K562 (cell line): ENCODE data around the gene TMEM131L. TPM values are rescaled to one million over a fixed set of nuclear protein-coding genes. Genes with fewer than 3 reads are reported as not detected.

ENCODE experiments used
- ATAC-seq: fragments of 200-7000 bp; cut with Tn5 transposase; 3 replicates; pipeline ENCODE4 v1.9.1; 2020; ENCODE audit warnings: moderate library complexity
- BruUV-seq: library from RNA; stranded (reverse); fragments of 400-500 nt; replicated peaks from 2 replicates; lab custom pipeline; 2021; lab: Mats Ljungman, UMichigan
- CTCF ChIA-PET: fragments of 300-600 bp; formaldehyde crosslinking; extraction: SDS; loops from one replicate; lab custom pipeline; 2021; ENCODE audit warnings: low intra/inter-chr PET ratio; lab: Yijun Ruan, JAX
- POLR2A ChIA-PET: fragments of 300-600, 350-650 bp; sonication (Branson Sonifier 250); formaldehyde crosslinking; extraction: SDS; loops from one replicate; lab custom pipeline; 2021; ENCODE audit warnings: antibody characterized with exemption, inconsistent platforms; lab: Yijun Ruan, JAX
- DNase-seq, 4 experiments: peaks; one replicate each; pipeline versions ENCODE4 v3.0.0 to v3.0.0-alpha.2; 2011 to 2018; ENCODE audit warnings: low spot score in 3 of 4, mixed read lengths in 3 of 4; ENCODE audit errors: extremely low read depth in 1 of 4
- FAIRE-seq: peaks from 2 replicates; lab custom pipeline; 2011; peaks lifted over from hg19 to GRCh38; lab: Jason Lieb, UNC
- H2AFZ ChIP-seq: 2 replicates; pipeline ENCODE4 v1.6.0; 2011; ENCODE audit warnings: low read depth, low read length, control low read depth, inconsistent platforms
- H3K27ac ChIP-seq: fragments of 200-600 bp; 3 replicates; pipeline ENCODE4 v1.8.0; 2011; ENCODE audit warnings: low read depth, mild to moderate bottlenecking, control low read depth, inconsistent platforms, low read length, moderate library complexity, mixed read lengths; ENCODE audit errors: extremely low read depth
- H3K27me3 ChIP-seq, 2 experiments: fragments of 300-600 bp in 1 of 2; 2 replicates in 1 of 2; 3 replicates in 1 of 2; pipeline versions ENCODE4 v1.6.0 to v1.8.0; 2011; ENCODE audit warnings: inconsistent platforms in 2 of 2, low read length in 2 of 2, mild to moderate bottlenecking in 1 of 2, mixed read lengths in 1 of 2, moderate library complexity in 1 of 2; ENCODE audit not compliant: control insufficient read depth in 2 of 2, insufficient read depth in 2 of 2
- H3K36me3 ChIP-seq: fragments of 300-600 bp; 3 replicates; pipeline ENCODE4 v1.8.0; 2011; ENCODE audit warnings: mild to moderate bottlenecking, low read length, inconsistent platforms; ENCODE audit not compliant: control insufficient read depth, insufficient read depth
- H3K4me1 ChIP-seq, 2 experiments: fragments of 200-600 bp in 1 of 2; replicated peaks in 1 of 2; 2 replicates in 1 of 2; 3 replicates in 1 of 2; pipeline versions ENCODE4 v1.5.1 to v1.8.0; 2011; ENCODE audit warnings: inconsistent platforms in 2 of 2, low read length in 2 of 2, mild to moderate bottlenecking in 1 of 2, mixed read lengths in 1 of 2, moderate library complexity in 1 of 2; ENCODE audit not compliant: control insufficient read depth in 2 of 2, insufficient read depth in 2 of 2
- H3K4me2 ChIP-seq: 2 replicates; pipeline ENCODE4 v1.6.1; 2011; ENCODE audit warnings: low read length, control low read depth, inconsistent platforms, mixed read lengths; ENCODE audit not compliant: insufficient read depth
- H3K4me3 ChIP-seq: fragments of 200-600 bp; sonication (generic), shearing (Covaris generic); 2 replicates; pipeline ENCODE4 v1.5.1; 2016; ENCODE audit warnings: control low read depth, inconsistent platforms
- H3K79me2 ChIP-seq: fragments of 200-600 bp; 3 replicates; pipeline ENCODE4 v1.8.0; 2011; ENCODE audit warnings: low read length, inconsistent platforms; ENCODE audit not compliant: control insufficient read depth, insufficient read depth
- H3K9ac ChIP-seq, 2 experiments: 2 replicates each; pipeline versions ENCODE4 v1.6.0 to v1.6.1; 2011; ENCODE audit warnings: low read depth in 2 of 2, low read length in 2 of 2, control low read depth in 1 of 2, inconsistent platforms in 1 of 2, mild to moderate bottlenecking in 1 of 2, mixed read lengths in 1 of 2; ENCODE audit not compliant: insufficient read depth in 1 of 2
- H3K9me1 ChIP-seq: one replicate; pipeline ENCODE4 v1.6.0; 2011; ENCODE audit warnings: inconsistent platforms, mild to moderate bottlenecking, low read length, moderate library complexity; ENCODE audit not compliant: control insufficient read depth, insufficient read depth
- H3K9me3 ChIP-seq: replicated peaks from 2 replicates; pipeline ENCODE4 v1.5.1; 2011; ENCODE audit warnings: low read depth, low read length, inconsistent platforms; ENCODE audit not compliant: control insufficient read depth, insufficient read depth
- H4K20me1 ChIP-seq: replicated peaks from 2 replicates; pipeline ENCODE4 v1.6.1; 2011; ENCODE audit warnings: low read length, inconsistent platforms, mixed read lengths; ENCODE audit not compliant: control insufficient read depth, insufficient read depth
- CHD4 ChIP-seq: fragments of 200-600 bp; sonication (generic); IDR thresholded peaks from 3 replicates; pipeline ENCODE4 v1.6.1; 2012; ENCODE audit warnings: low read depth, mild to moderate bottlenecking, mixed read lengths, low read length, inconsistent platforms; ENCODE audit not compliant: insufficient read depth, insufficient replicate concordance, poor library complexity, severe bottlenecking
- CHD7 ChIP-seq: fragments of 200-600 bp; sonication (generic); IDR thresholded peaks from one replicate; pipeline ENCODE4 v1.6.1; 2012; ENCODE audit warnings: mild to moderate bottlenecking, low read depth, low read length, inconsistent platforms
- ELF4 ChIP-seq: fragments of 450-650 bp; formaldehyde crosslinking; IDR thresholded peaks from 2 replicates; pipeline ENCODE4 v1.4.0; 2022; ENCODE audit warnings: missing genetic modification characterization
- KHSRP ChIP-seq: fragments of 450-650 bp; IDR thresholded peaks from 2 replicates; pipeline ENCODE4 v1.6.1; 2017
- LARP7 ChIP-seq: fragments of 450-650 bp; IDR thresholded peaks from 2 replicates; pipeline ENCODE4 v1.6.1; 2016
- NCOR1 ChIP-seq: fragments of 450-650 bp; IDR thresholded peaks from 2 replicates; pipeline ENCODE4 v1.6.1; 2016; ENCODE audit warnings: mild to moderate bottlenecking, moderate library complexity
- NFRKB ChIP-seq: fragments of 450-650 bp; IDR thresholded peaks from 2 replicates; pipeline ENCODE4 v1.6.1; 2016; ENCODE audit warnings: low read depth
- NR2C1 ChIP-seq, 2 experiments: fragments of 450-650 bp; IDR thresholded peaks; 2 replicates each; pipeline ENCODE4 v1.6.1; 2017; ENCODE audit warnings: mild to moderate bottlenecking in 2 of 2, antibody characterized with exemption in 1 of 2, inconsistent platforms in 1 of 2, missing compliant biosample characterization in 1 of 2, missing genetic modification characterization in 1 of 2
- WGBS: fragments of 100-300 bp; shearing (Covaris generic); methylation state at CpG from one replicate; pipeline ENCODE4 v1.1.6; 2016; ENCODE audit warnings: low coverage, mixed read lengths; ENCODE audit not compliant: insufficient coverage; ENCODE audit errors: missing lambda C conversion rate; 5-methylcytosine and 5-hydroxymethylcytosine counted together
- in situ Hi-C: fragments of 300-500 bp; cut with MboI; formaldehyde crosslinking; loops from 4 replicates; pipeline ENCODE4 v1.15.0; 2018; ENCODE audit warnings: inconsistent platforms, mixed read lengths
- intact Hi-C: fragments of 100-400 bp; cut with micrococcal nuclease; formaldehyde crosslinking; loops from 2 replicates; pipeline ENCODE4 v1.14.2; 2022
- polyA plus RNA-seq, 8 experiments: library from polyadenylated mRNA; depleted of rRNA in 4 of 8; stranded (reverse) in 5 of 8; unstranded in 3 of 8; fragments of >200 nt; fragmentation: Nextera tagmentation in 2 of 8; fragmentation: Illumina TruSeq in 1 of 8; extraction: Ambion mirVana in 2 of 8; extraction: Trizol in 1 of 8; gene quantifications; 2 replicates each; pipeline versions ENCODE4 v1.2.1 to v1.2.3, GENCODE V29; 2011 to 2014; ENCODE audit warnings: inconsistent platforms in 1 of 8, missing spikeins in 1 of 8
- total RNA-seq, 7 experiments: library from RNA; depleted of rRNA in 6 of 7; stranded (reverse); fragments of >200 nt in 6 of 7; fragmentation: Illumina TruSeq in 2 of 7; extraction: Trizol in 2 of 7; gene quantifications; 2 replicates each; pipeline versions ENCODE4 v1.2.1 to v1.2.3, GENCODE V29; 2011 to 2021; ENCODE audit warnings: low replicate concordance in 1 of 7

The TMEM131L gene
- total and polyA plus RNA-seq, 9 of the 15 experiments (the other 6 are each of a cell fraction or from before 2014, with no cell fraction given), result 1.2 to 20.8 (median 12.9) TPM

- no peak for TF ChIP-seq NR2C1 (IDR thresholded peaks at IDR 0.05)
- TF ChIP-seq NR2C1 (tag; IDR thresholded peaks at IDR 0.05), result no peak
- no peak for TF ChIP-seq NFRKB
- no peak for TF ChIP-seq NCOR1
- TF ChIP-seq CHD4, result no peak
Measured at GRCh38 chr4:153655002-153655541, 188.9 kb downstream of the TMEM131L start (continued).

GRCh38 chr4:153655928-153656327 is 189.8 kb downstream of the TMEM131L start:
- Histone ChIP-seq H3K9me3 (no peaks in the 10 kb centered on the region), H3K4me2 (no peak overlapping the region), H3K4me1 (no peaks in the 10 kb centered on the region), H3K4me3 (no peak overlapping the region), H3K79me2 (no peaks in the 10 kb centered on the region), H3K27ac (no peak overlapping the region), H3K9ac (no peak overlapping the region), H2AFZ (no peak overlapping the region), H3K9me1 (peaks cover 6% of the 10 kb centered on the region), H4K20me1 (no peaks in the 10 kb centered on the region), H3K27me3 (peaks cover 4 to 29% of the 10 kb centered on the region in 2 experiments; a peak in 3 of 5 replicates), H3K36me3 (no peaks in the 10 kb centered on the region)
- WGBS, result 0% methylated on average over 4 of the region's 4 CpGs
- no peak for FAIRE-seq
- no peak for ATAC-seq
- ChIA-PET CTCF (no interaction called here), POLR2A (no interaction called here)
- no peak for DNase-seq
- in situ Hi-C loops (no loop called here), intact Hi-C loops (loop anchor here (5.0 kb wide), 1 partner anchor 96 kb away; no protein-coding TSS in a partner anchor)
- no TSS peak for BruUV-seq
- TF ChIP-seq CHD7 (no peak), LARP7 (no peak), ELF4 (CRISPR knock-in tag) (no peak), KHSRP (no peak)
